HepG2 (cell line): ENCODE data around the gene AIF1. TPM values are rescaled to one million over a fixed set of nuclear protein-coding genes. Genes with fewer than 3 reads are reported as not detected.

Experiments used
- DPF2 ChIP-seq: sonication (generic); formaldehyde crosslinking; IDR thresholded peaks from 2 replicates; pipeline ENCODE4 v1.4.0; 2020; ENCODE audit warnings: mild to moderate bottlenecking, low read depth, missing genetic modification reagents, borderline replicate concordance
- NFYB ChIP-seq: sonication (generic); formaldehyde crosslinking; IDR thresholded peaks from 2 replicates; pipeline ENCODE4 v1.4.0; 2020; ENCODE audit warnings: missing genetic modification reagents
- SALL1 ChIP-seq: sonication (generic); formaldehyde crosslinking; IDR thresholded peaks from 2 replicates; pipeline ENCODE4 v1.8.0; 2022; ENCODE audit warnings: mild to moderate bottlenecking, missing genetic modification reagents
- ZMYM3 ChIP-seq: sonication (generic); formaldehyde crosslinking; IDR thresholded peaks from 2 replicates; pipeline ENCODE4 v1.5.1; 2020; ENCODE audit warnings: mild to moderate bottlenecking, missing genetic modification reagents
- ZNF230 ChIP-seq: sonication (generic); formaldehyde crosslinking; IDR thresholded peaks from 2 replicates; pipeline ENCODE4 v1.4.0; 2020; ENCODE audit warnings: mild to moderate bottlenecking, missing genetic modification reagents
- ZNF274 ChIP-seq: sonication (generic); formaldehyde crosslinking; IDR thresholded peaks from 2 replicates; pipeline ENCODE4 v1.5.1; 2020; ENCODE audit warnings: mild to moderate bottlenecking, missing genetic modification reagents
- ZNF34 ChIP-seq: sonication (generic); formaldehyde crosslinking; IDR thresholded peaks from 2 replicates; pipeline ENCODE4 v1.4.0; 2020; ENCODE audit warnings: mild to moderate bottlenecking, missing genetic modification reagents, borderline replicate concordance
- ZNF44 ChIP-seq: sonication (generic); formaldehyde crosslinking; IDR thresholded peaks from 2 replicates; pipeline ENCODE4 v1.5.1; 2020; ENCODE audit warnings: mild to moderate bottlenecking, missing genetic modification reagents
- ZNF772 ChIP-seq: sonication (generic); formaldehyde crosslinking; IDR thresholded peaks from 2 replicates; pipeline ENCODE4 v1.5.0; 2020; ENCODE audit warnings: mild to moderate bottlenecking, missing genetic modification reagents
- ZNF891 ChIP-seq: sonication (generic); formaldehyde crosslinking; IDR thresholded peaks from 2 replicates; pipeline ENCODE4 v1.5.0; 2020; ENCODE audit warnings: mild to moderate bottlenecking, missing genetic modification reagents
- polyA plus RNA-seq, 8 experiments: library from polyadenylated mRNA; depleted of rRNA in 3 of 8; stranded (reverse) in 7 of 8; unstranded in 1 of 8; fragments of >200 nt; fragmentation: Illumina TruSeq in 4 of 8; extraction: Trizol in 4 of 8; gene quantifications; 2 replicates each; pipeline versions ENCODE4 v1.2.1 to v1.2.3, GENCODE V29; 2011 to 2016; ENCODE audit warnings: low read depth in 4 of 8, missing spikeins in 1 of 8, mixed read lengths in 1 of 8; ENCODE audit not compliant: insufficient read depth in 1 of 8
- total RNA-seq, 5 experiments: library from RNA; depleted of rRNA; stranded (reverse); fragments of >200 nt; fragmentation: Illumina TruSeq; extraction: Trizol; gene quantifications; 2 replicates each; pipeline ENCODE4 v1.2.3, GENCODE V29; 2016; ENCODE audit warnings: low read depth in 1 of 5
- TF ChIP-seq, protein P1 (sequence below): sonication (generic); formaldehyde crosslinking; IDR thresholded peaks from one replicate; pipeline ENCODE4 v1.5.1; 2020; ENCODE audit warnings: mild to moderate bottlenecking, missing genetic modification reagents; ENCODE audit errors: not compliant biosample characterization
- TF ChIP-seq, protein P2 (sequence below): sonication (generic); formaldehyde crosslinking; IDR thresholded peaks from 2 replicates; pipeline ENCODE4 v1.8.0; 2022; ENCODE audit warnings: mild to moderate bottlenecking, missing genetic modification reagents, borderline replicate concordance
- TF ChIP-seq, protein P3 (sequence below): sonication (generic); formaldehyde crosslinking; IDR thresholded peaks from 2 replicates; pipeline ENCODE4 v1.8.1; 2022; ENCODE audit warnings: mild to moderate bottlenecking, missing genetic modification reagents
- TF ChIP-seq, protein P4 (sequence below): sonication (generic); formaldehyde crosslinking; IDR thresholded peaks from 2 replicates; pipeline ENCODE4 v1.4.0; 2020; ENCODE audit warnings: missing genetic modification reagents
- TF ChIP-seq, protein P5 (sequence below): sonication (generic); formaldehyde crosslinking; IDR thresholded peaks from 2 replicates; pipeline ENCODE4 v1.8.0; 2022; ENCODE audit warnings: mild to moderate bottlenecking, missing genetic modification reagents

Gene AIF1
- total and polyA plus RNA-seq, 2 of the 13 experiments (the other 11 are each of a cell fraction or from before 2014, with no cell fraction given): 1.5 TPM; not detected in 1

DNA sequence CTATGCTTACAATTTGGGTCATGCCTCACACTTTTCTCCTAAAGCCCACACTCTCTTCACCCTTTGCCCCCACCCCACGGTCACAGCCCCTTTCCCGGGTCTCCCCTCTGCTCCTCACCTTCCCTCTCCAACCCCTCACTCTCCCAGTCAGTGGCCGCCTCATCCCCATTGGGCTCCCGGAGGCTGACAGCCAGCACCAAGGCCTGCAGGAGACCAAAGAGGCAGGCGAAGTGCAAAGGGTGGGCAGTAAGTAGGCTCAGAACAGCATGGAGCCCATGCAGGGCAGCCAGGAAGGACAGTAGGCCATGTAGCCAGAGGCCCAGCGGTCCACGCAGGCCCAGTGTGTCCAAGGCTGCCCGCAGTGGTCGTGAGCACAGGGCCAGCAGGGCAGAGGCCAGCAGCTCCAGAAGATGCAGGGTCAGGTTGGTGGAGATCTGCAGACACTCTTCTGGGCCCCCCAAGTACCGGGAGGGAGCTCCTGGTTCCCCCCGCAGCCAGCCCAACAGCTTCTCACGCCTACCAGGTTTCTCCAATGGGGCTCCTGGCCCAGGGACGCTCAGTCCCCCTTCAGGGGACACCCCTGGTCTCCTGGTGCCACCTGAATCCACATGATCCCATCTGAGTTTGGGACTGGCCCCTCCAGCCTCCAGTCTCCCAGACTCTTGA lies 44.1 kb downstream of the AIF1 start (continued):
- TF ChIP-seq, protein P1, sequence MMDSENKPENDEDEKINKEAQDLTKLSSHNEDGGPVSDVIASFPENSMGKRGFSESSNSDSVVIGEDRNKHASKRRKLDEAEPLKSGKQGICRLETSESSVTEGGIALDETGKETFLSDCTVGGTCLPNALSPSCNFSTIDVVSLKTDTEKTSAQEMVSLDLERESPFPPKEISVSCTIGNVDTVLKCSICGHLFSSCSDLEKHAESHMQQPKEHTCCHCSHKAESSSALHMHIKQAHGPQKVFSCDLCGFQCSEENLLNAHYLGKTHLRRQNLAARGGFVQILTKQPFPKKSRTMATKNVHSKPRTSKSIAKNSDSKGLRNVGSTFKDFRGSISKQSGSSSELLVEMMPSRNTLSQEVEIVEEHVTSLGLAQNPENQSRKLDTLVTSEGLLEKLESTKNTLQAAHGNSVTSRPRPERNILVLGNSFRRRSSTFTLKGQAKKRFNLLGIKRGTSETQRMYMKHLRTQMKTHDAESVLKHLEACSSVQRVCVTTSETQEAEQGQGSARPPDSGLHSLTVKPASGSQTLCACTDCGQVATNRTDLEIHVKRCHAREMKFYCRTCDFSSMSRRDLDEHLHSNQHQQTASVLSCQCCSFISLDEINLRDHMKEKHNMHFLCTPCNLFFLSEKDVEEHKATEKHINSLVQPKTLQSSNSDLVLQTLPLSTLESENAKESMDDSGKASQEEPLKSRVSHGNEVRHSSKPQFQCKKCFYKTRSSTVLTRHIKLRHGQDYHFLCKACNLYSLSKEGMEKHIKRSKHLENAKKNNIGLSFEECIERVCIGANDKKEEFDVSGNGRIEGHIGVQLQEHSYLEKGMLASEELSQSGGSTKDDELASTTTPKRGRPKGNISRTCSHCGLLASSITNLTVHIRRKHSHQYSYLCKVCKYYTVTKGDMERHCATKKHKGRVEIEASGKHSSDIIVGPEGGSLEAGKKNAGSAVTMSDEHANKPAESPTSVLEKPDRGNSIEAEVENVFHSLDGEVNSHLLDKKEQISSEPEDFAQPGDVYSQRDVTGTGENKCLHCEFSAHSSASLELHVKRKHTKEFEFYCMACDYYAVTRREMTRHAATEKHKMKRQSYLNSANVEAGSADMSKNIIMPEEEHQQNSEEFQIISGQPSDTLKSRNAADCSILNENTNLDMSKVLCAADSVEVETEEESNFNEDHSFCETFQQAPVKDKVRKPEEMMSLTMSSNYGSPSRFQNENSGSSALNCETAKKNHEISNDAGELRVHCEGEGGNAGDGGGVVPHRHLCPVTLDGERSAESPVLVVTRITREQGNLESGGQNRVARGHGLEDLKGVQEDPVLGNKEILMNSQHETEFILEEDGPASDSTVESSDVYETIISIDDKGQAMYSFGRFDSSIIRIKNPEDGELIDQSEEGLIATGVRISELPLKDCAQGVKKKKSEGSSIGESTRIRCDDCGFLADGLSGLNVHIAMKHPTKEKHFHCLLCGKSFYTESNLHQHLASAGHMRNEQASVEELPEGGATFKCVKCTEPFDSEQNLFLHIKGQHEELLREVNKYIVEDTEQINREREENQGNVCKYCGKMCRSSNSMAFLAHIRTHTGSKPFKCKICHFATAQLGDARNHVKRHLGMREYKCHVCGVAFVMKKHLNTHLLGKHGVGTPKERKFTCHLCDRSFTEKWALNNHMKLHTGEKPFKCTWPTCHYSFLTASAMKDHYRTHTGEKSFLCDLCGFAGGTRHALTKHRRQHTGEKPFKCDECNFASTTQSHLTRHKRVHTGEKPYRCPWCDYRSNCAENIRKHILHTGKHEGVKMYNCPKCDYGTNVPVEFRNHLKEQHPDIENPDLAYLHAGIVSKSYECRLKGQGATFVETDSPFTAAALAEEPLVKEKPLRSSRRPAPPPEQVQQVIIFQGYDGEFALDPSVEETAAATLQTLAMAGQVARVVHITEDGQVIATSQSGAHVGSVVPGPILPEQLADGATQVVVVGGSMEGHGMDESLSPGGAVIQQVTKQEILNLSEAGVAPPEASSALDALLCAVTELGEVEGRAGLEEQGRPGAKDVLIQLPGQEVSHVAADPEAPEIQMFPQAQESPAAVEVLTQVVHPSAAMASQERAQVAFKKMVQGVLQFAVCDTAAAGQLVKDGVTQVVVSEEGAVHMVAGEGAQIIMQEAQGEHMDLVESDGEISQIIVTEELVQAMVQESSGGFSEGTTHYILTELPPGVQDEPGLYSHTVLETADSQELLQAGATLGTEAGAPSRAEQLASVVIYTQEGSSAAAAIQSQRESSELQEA (CRISPR knock-in tag): no peak
- TF ChIP-seq ZNF44 (CRISPR knock-in tag): no peak
- no peak for TF ChIP-seq ZMYM3
- TF ChIP-seq ZNF274 (CRISPR knock-in tag): no peak; the same call in 1 of the 2 replicates
- TF ChIP-seq, protein P2, sequence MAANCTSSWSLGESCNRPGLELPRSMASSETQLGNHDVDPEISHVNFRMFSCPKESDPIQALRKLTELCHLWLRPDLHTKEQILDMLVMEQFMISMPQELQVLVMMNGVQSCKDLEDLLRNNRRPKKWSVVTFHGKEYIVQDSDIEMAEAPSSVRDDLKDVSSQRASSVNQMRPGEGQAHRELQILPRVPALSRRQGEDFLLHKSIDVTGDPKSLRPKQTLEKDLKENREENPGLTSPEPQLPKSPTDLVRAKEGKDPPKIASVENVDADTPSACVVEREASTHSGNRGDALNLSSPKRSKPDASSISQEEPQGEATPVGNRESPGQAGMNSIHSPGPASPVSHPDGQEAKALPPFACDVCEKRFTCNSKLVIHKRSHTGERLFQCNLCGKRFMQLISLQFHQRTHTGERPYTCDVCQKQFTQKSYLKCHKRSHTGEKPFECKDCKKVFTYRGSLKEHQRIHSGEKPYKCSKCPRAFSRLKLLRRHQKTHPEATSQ: no peak
- TF ChIP-seq, protein P3, sequence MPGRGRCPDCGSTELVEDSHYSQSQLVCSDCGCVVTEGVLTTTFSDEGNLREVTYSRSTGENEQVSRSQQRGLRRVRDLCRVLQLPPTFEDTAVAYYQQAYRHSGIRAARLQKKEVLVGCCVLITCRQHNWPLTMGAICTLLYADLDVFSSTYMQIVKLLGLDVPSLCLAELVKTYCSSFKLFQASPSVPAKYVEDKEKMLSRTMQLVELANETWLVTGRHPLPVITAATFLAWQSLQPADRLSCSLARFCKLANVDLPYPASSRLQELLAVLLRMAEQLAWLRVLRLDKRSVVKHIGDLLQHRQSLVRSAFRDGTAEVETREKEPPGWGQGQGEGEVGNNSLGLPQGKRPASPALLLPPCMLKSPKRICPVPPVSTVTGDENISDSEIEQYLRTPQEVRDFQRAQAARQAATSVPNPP: no peak
- TF ChIP-seq SALL1 (CRISPR knock-in tag): peak; percentile 57; the same call in 1 of the 2 replicates
- TF ChIP-seq ZNF772 (CRISPR knock-in tag): peak; percentile 75
- TF ChIP-seq, protein P4, sequence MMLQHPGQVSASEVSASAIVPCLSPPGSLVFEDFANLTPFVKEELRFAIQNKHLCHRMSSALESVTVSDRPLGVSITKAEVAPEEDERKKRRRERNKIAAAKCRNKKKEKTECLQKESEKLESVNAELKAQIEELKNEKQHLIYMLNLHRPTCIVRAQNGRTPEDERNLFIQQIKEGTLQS (CRISPR knock-in tag): no peak
- no peak for TF ChIP-seq DPF2 (CRISPR knock-in tag)
- TF ChIP-seq NFYB (CRISPR knock-in tag): no peak; the same call in 1 of the 2 replicates
- TF ChIP-seq ZNF891 (CRISPR knock-in tag): no peak
- no peak for TF ChIP-seq ZNF34 (CRISPR knock-in tag)
- TF ChIP-seq ZNF230 (CRISPR knock-in tag): no peak
- TF ChIP-seq, protein P5, sequence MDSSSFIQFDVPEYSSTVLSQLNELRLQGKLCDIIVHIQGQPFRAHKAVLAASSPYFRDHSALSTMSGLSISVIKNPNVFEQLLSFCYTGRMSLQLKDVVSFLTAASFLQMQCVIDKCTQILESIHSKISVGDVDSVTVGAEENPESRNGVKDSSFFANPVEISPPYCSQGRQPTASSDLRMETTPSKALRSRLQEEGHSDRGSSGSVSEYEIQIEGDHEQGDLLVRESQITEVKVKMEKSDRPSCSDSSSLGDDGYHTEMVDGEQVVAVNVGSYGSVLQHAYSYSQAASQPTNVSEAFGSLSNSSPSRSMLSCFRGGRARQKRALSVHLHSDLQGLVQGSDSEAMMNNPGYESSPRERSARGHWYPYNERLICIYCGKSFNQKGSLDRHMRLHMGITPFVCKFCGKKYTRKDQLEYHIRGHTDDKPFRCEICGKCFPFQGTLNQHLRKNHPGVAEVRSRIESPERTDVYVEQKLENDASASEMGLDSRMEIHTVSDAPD (CRISPR knock-in tag): no peak
